Measurements from ENCODE around the gene RAB37. TPM values are rescaled to one million over a fixed set of nuclear protein-coding genes. Genes with fewer than 3 reads are reported as not detected.

Gene RAB37
- total RNA-seq, 4 donors from 2014 or later, result under 0.01 to 5.0 (median 1.7) TPM

- H3K36me3 ChIP-seq, result no peaks in the 10 kb centered on the region
- TF ChIP-seq CTCF (IDR thresholded peaks at IDR 0.05) (no peak), POLR2A (IDR thresholded peaks at IDR 0.05) (no peak)
- no peaks in the 10 kb centered on the region for H3K27me3 ChIP-seq
- intact Hi-C loops (cut with DNase I; ENCODE audit: low total_unique reads), result no loop called here
- no peak for DNase-seq
- no peak overlapping the region for H3K27ac ChIP-seq
- H3K9me3 ChIP-seq, result no peaks in the 10 kb centered on the region
- H3K4me1 ChIP-seq, result no peaks in the 10 kb centered on the region
- H3K4me3 ChIP-seq, result no peak overlapping the region
Measured at GRCh38 chr17:74769266-74769855, 32.3 kb downstream of the RAB37 start.

GRCh38 chr17:74769856-74770497 is 32.9 kb downstream of the RAB37 start:
- Histone ChIP-seq H3K27me3 (no peaks in the 10 kb centered on the region), H3K4me1 (no peaks in the 10 kb centered on the region), H3K9me3 (no peaks in the 10 kb centered on the region), H3K4me3 (no peak overlapping the region), H3K27ac (no peak overlapping the region), H3K36me3 (no peaks in the 10 kb centered on the region)
- DNase-seq, result no peak
- intact Hi-C loops (cut with DNase I; ENCODE audit: low total_unique reads), result no loop called here
- no peak for TF ChIP-seq POLR2A (IDR thresholded peaks at IDR 0.05)
- no peak for TF ChIP-seq CTCF (IDR thresholded peaks at IDR 0.05)

GRCh38 chr17:74770498-74771318 is 33.7 kb downstream of the RAB37 start:
- H3K36me3 ChIP-seq, result no peaks in the 10 kb centered on the region
- no peak for DNase-seq
- H3K27ac ChIP-seq, result no peak overlapping the region
- H3K4me1 ChIP-seq, result peaks cover 4 to 6% of the 10 kb centered on the region in 2 donors
- TF ChIP-seq CTCF (IDR thresholded peaks at IDR 0.05) (peak; percentile 41 to 71 (median 57)), POLR2A (IDR thresholded peaks at IDR 0.05) (no peak)
- no peaks in the 10 kb centered on the region for H3K27me3 ChIP-seq
- no peak overlapping the region for H3K4me3 ChIP-seq
- intact Hi-C loops (cut with DNase I; ENCODE audit: low total_unique reads), result no loop called here
- H3K9me3 ChIP-seq, result no peaks in the 10 kb centered on the region

- H3K4me3 ChIP-seq, result no peak overlapping the region
- no peaks in the 10 kb centered on the region for H3K27me3 ChIP-seq
- no peaks in the 10 kb centered on the region for H3K36me3 ChIP-seq
- H3K4me1 ChIP-seq, result peaks cover 4 to 6% of the 10 kb centered on the region in 2 donors
- DNase-seq, result no peak
- no peaks in the 10 kb centered on the region for H3K9me3 ChIP-seq
- no peak overlapping the region for H3K27ac ChIP-seq
- TF ChIP-seq CTCF (IDR thresholded peaks at IDR 0.05) (no peak), POLR2A (IDR thresholded peaks at IDR 0.05) (no peak)
- intact Hi-C loops (cut with DNase I; ENCODE audit: low total_unique reads), result no loop called here
Measured at GRCh38 chr17:74771319-74771914, 34.4 kb downstream of the RAB37 start.
